Measurements from ENCODE around the gene RPL18. TPM values are rescaled to one million over a fixed set of nuclear protein-coding genes. Genes with fewer than 3 reads are reported as not detected.

RPL18 gene
- 1,000 to 10,000 TPM; 1,028 to 1,088 TPM for total RNA-seq
- 1,000 to 10,000 TPM; 1,451 to 1,744 (median 1,588) TPM for polyA plus RNA-seq (ENCODE audit: insufficient read length in 6 of 6)
- long read RNA-seq, donor 1, transcript RPL18-208 (7 exons, 1,004 nt) = major isoform, 886 of 1,311 reads
- long read RNA-seq, donor 1, transcript RPL18-201 (6 exons, 612 nt) = minor isoform, 139 of 1,311 reads
- long read RNA-seq, donor 1, transcript RPL18-205 (6 exons, 1,036 nt) = minor isoform, 25 of 1,311 reads
- long read RNA-seq, donor 1, transcript RPL18-203 (1 exons, 3,844 nt) = minor isoform, 13 of 1,311 reads
- long read RNA-seq, donor 1, partial matches to known transcripts = 193 of 1,311 reads
- long read RNA-seq, donor 1, other reads (novel, unspliced or antisense) = 20 of 1,311 reads
- long read RNA-seq, donor 2, transcript RPL18-205 (6 exons, 1,036 nt) = minor isoform, 24 of 1,306 reads
- long read RNA-seq, donor 2, transcript RPL18-201 (6 exons, 612 nt) = minor isoform, 137 of 1,306 reads
- long read RNA-seq, donor 2, transcript RPL18-208 (7 exons, 1,004 nt) = major isoform, 699 of 1,306 reads
- long read RNA-seq, donor 2, transcript RPL18-207 (2 exons, 666 nt) = minor isoform, 51 of 1,306 reads
- long read RNA-seq, donor 2, partial matches to known transcripts = 352 of 1,306 reads
- long read RNA-seq, donor 2, other reads (novel, unspliced or antisense) = 12 of 1,306 reads
- long read RNA-seq, donor 3, transcript RPL18-208 (7 exons, 1,004 nt) = major isoform, 648 of 966 reads
- long read RNA-seq, donor 3, transcript RPL18-207 (2 exons, 666 nt) = minor isoform, 22 of 966 reads
- long read RNA-seq, donor 3, transcript RPL18-203 (1 exons, 3,844 nt) = minor isoform, 11 of 966 reads
- long read RNA-seq, donor 3, transcript RPL18-201 (6 exons, 612 nt) = minor isoform, 90 of 966 reads
- long read RNA-seq, donor 3, partial matches to known transcripts = 171 of 966 reads
- long read RNA-seq, donor 3, other reads (novel, unspliced or antisense) = 5 of 966 reads
- long read RNA-seq, donor 4, transcript RPL18-201 (6 exons, 612 nt) = minor isoform, 116 of 1,157 reads
- long read RNA-seq, donor 4, transcript RPL18-208 (7 exons, 1,004 nt) = major isoform, 1,021 of 1,157 reads
- long read RNA-seq, donor 4, partial matches to known transcripts = 12 of 1,157 reads
- long read RNA-seq, donor 4, other reads (novel, unspliced or antisense) = 4 of 1,157 reads
- long read RNA-seq, donor 5, transcript RPL18-207 (2 exons, 666 nt) = minor isoform, 25 of 956 reads
- long read RNA-seq, donor 5, transcript RPL18-205 (6 exons, 1,036 nt) = minor isoform, 25 of 956 reads
- long read RNA-seq, donor 5, transcript RPL18-201 (6 exons, 612 nt) = minor isoform, 109 of 956 reads
- long read RNA-seq, donor 5, transcript RPL18-208 (7 exons, 1,004 nt) = major isoform, 614 of 956 reads
- long read RNA-seq, donor 5, partial matches to known transcripts = 148 of 956 reads
- long read RNA-seq, donor 5, other reads (novel, unspliced or antisense) = 6 of 956 reads
- long read RNA-seq, donor 6, transcript RPL18-207 (2 exons, 666 nt) = minor isoform, 45 of 1,035 reads
- long read RNA-seq, donor 6, transcript RPL18-201 (6 exons, 612 nt) = minor isoform, 81 of 1,035 reads
- long read RNA-seq, donor 6, transcript RPL18-205 (6 exons, 1,036 nt) = minor isoform, 19 of 1,035 reads
- long read RNA-seq, donor 6, transcript RPL18-208 (7 exons, 1,004 nt) = major isoform, 606 of 1,035 reads
- long read RNA-seq, donor 6, partial matches to known transcripts = 260 of 1,035 reads
- long read RNA-seq, donor 6, other reads (novel, unspliced or antisense) = 6 of 1,035 reads
- long read RNA-seq, donor 7, transcript RPL18-208 (7 exons, 1,004 nt) = major isoform, 269 of 463 reads
- long read RNA-seq, donor 7, transcript RPL18-201 (6 exons, 612 nt) = minor isoform, 93 of 463 reads
- long read RNA-seq, donor 7, transcript RPL18-203 (1 exons, 3,844 nt) = minor isoform, 6 of 463 reads
- long read RNA-seq, donor 7, transcript RPL18-207 (2 exons, 666 nt) = minor isoform, 7 of 463 reads
- long read RNA-seq, donor 7, partial matches to known transcripts = 77 of 463 reads
- long read RNA-seq, donor 7, other reads (novel, unspliced or antisense) = 0 of 463 reads
- long read RNA-seq, donor 8, transcript RPL18-201 (6 exons, 612 nt) = minor isoform, 41 of 494 reads
- long read RNA-seq, donor 8, transcript RPL18-207 (2 exons, 666 nt) = minor isoform, 9 of 494 reads
- long read RNA-seq, donor 8, transcript RPL18-205 (6 exons, 1,036 nt) = minor isoform, 11 of 494 reads
- long read RNA-seq, donor 8, transcript RPL18-208 (7 exons, 1,004 nt) = major isoform, 375 of 494 reads
- long read RNA-seq, donor 8, partial matches to known transcripts = 46 of 494 reads
- long read RNA-seq, donor 8, other reads (novel, unspliced or antisense) = 0 of 494 reads
- long read RNA-seq, donor 9, transcript RPL18-208 (7 exons, 1,004 nt) = major isoform, 6 of 8 reads
- long read RNA-seq, donor 9, partial matches to known transcripts = 0 of 8 reads
- long read RNA-seq, donor 9, other reads (novel, unspliced or antisense) = 0 of 8 reads
- long read RNA-seq, donor 10, transcript RPL18-208 (7 exons, 1,004 nt) = major isoform, 739 of 799 reads
- long read RNA-seq, donor 10, transcript RPL18-201 (6 exons, 612 nt) = minor isoform, 49 of 799 reads
- long read RNA-seq, donor 10, partial matches to known transcripts = 3 of 799 reads
- long read RNA-seq, donor 10, other reads (novel, unspliced or antisense) = 5 of 799 reads
- long read RNA-seq, donor 11 = 0 reads
- long read RNA-seq, donor 12, transcript RPL18-203 (1 exons, 3,844 nt) = minor isoform, 6 of 697 reads
- long read RNA-seq, donor 12, transcript RPL18-208 (7 exons, 1,004 nt) = major isoform, 512 of 697 reads
- long read RNA-seq, donor 12, transcript RPL18-205 (6 exons, 1,036 nt) = minor isoform, 10 of 697 reads
- long read RNA-seq, donor 12, transcript RPL18-201 (6 exons, 612 nt) = minor isoform, 82 of 697 reads
- long read RNA-seq, donor 12, partial matches to known transcripts = 69 of 697 reads
- long read RNA-seq, donor 12, other reads (novel, unspliced or antisense) = 6 of 697 reads

DNA sequence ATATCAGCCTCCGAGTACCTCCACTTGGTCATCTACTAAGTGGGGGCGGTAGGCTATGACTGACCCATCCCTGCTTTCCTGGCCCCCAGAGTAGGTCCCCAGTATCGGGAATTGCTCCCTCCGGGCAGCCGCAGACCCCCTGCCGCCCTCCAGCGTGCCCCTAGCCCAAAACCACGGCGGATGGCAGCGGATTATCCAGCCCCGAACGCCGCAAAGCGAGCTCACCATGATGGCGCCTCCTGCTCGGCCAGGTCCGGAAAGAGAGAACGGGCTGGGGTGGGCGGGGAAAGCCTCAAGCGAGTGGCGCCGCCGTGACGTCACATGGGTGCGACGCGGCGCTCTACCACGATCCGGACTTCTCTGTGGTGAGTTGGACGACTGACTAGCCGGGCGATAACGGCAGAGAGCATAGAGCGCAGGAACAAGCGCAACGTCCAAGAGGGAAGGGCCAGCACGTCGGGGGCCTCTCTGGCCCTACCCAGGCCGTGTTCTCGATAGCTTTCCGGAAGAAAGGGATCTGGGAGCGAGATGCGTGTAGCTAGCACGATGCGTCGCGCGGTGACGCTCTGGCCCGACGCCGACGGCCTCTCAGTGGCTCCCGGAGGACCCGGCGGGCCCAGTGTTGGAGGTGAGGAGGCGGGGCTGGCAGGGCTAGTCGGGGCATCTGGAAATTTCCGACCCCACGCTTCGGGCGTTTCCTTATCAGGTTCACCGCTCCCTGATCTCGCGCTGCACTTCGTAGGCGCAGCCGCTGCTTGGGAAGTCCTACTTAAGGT is at the start of gene RPL18, which contains the start of gene SPHK2:
Gene RPL18 (minus strand): TSS at position 263 of the 776 bp plus-strand sequence. CDS start 35 bp downstream, at position 228.
Gene SPHK2 (plus strand): TSS at position 591 of the 776 bp plus-strand sequence. CDS start 1,009 bp downstream, outside the sequence.
- Histone ChIP-seq H3K9me3 (no peaks in the 10 kb centered on the region), H3K27me3 (no peaks in the 10 kb centered on the region), H3K27ac (peak within 1 kb of the TSS; percentile 92 to 94), H3K4me3 (peak within 1 kb of the TSS; percentile 75 to 87), H3K36me3 (peaks cover 0 to 40% of the 10 kb centered on the region in 2 donors), H3K4me1 (peaks cover 20 to 74% of the 10 kb centered on the region in 2 donors)
- TF ChIP-seq, protein P1, sequence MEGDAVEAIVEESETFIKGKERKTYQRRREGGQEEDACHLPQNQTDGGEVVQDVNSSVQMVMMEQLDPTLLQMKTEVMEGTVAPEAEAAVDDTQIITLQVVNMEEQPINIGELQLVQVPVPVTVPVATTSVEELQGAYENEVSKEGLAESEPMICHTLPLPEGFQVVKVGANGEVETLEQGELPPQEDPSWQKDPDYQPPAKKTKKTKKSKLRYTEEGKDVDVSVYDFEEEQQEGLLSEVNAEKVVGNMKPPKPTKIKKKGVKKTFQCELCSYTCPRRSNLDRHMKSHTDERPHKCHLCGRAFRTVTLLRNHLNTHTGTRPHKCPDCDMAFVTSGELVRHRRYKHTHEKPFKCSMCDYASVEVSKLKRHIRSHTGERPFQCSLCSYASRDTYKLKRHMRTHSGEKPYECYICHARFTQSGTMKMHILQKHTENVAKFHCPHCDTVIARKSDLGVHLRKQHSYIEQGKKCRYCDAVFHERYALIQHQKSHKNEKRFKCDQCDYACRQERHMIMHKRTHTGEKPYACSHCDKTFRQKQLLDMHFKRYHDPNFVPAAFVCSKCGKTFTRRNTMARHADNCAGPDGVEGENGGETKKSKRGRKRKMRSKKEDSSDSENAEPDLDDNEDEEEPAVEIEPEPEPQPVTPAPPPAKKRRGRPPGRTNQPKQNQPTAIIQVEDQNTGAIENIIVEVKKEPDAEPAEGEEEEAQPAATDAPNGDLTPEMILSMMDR (IDR thresholded peaks at IDR 0.05) = no peak
- intact Hi-C loops (cut with DNase I) = no loop called here
- ATAC-seq (peak; percentile 82), DNase-seq (peak; percentile 99 to 100 (median 99))

DNA sequence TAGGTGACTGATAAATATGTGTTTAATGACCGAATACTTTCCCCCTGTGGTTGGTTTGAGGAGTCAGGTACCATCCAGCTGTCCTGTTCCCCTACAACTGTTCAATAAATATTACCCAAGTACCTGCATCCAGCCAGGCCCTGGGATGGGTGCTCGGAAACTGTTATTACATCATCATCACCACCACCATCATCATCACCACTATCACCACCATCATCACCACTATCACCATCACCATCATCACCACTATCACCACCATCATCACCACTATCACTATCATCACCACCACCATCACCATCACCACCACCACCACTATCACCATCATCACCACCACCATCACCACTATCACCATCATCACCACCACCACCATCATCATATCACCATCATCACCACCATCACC is 49.8 kb upstream of the RPL18 start:
- Histone ChIP-seq H3K27me3 (no peaks in the 10 kb centered on the region), H3K36me3 (no peaks in the 10 kb centered on the region), H3K9me3 (no peaks in the 10 kb centered on the region), H3K27ac (no peak overlapping the region), H3K4me1 (no peaks in the 10 kb centered on the region), H3K4me3 (no peak overlapping the region)
- TF ChIP-seq, protein P1 (IDR thresholded peaks at IDR 0.05) = no peak
- ATAC-seq (no peak), DNase-seq (no peak)
- intact Hi-C loops (cut with DNase I) = no loop called here

DNA sequence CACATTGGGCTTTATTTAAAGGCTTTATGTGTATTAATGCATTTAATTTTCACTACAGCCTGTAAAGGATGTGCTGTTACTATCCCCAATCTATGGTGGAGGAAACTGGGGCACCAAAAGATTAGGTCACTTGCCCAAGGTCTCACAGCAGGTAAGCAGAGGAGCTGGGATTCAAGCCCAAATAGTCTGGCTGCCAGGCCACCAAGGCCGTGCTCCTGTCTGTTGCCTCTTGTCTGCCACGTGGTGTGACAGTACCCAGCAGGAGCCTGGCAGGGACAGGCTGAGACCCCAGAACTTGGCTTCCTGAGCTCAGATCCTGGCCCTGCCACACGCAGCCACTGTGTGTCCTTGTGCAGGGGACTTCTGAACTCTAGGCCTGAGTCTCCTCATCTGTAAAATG is 49.4 kb upstream of the RPL18 start:
- intact Hi-C loops (cut with DNase I) = no loop called here
- Histone ChIP-seq H3K27ac (no peak overlapping the region), H3K4me3 (no peak overlapping the region), H3K4me1 (no peaks in the 10 kb centered on the region), H3K36me3 (no peaks in the 10 kb centered on the region), H3K9me3 (no peaks in the 10 kb centered on the region), H3K27me3 (no peaks in the 10 kb centered on the region)
- DNase-seq (no peak), ATAC-seq (no peak)
- TF ChIP-seq, protein P1 (IDR thresholded peaks at IDR 0.05) = no peak
